ENCODE data around the gene ALDH3B2. TPM values are rescaled to one million over a fixed set of nuclear protein-coding genes. Genes with fewer than 3 reads are reported as not detected.

ALDH3B2 gene, protein sequence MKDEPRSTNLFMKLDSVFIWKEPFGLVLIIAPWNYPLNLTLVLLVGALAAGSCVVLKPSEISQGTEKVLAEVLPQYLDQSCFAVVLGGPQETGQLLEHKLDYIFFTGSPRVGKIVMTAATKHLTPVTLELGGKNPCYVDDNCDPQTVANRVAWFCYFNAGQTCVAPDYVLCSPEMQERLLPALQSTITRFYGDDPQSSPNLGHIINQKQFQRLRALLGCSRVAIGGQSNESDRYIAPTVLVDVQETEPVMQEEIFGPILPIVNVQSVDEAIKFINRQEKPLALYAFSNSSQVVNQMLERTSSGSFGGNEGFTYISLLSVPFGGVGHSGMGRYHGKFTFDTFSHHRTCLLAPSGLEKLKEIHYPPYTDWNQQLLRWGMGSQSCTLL
- total RNA-seq (2014; rRNA removed; shearing (Covaris generic)) (not detected in 2 replicates), polyA plus RNA-seq (2016; fragmentation: Nextera tagmentation; extraction: Ambion mirVana) (not detected in 2 replicates)
- long read RNA-seq, result 0 reads

GRCh38 chr11:67674442-67674871 lies at the start of gene ALDH3B2:
TSS of gene ALDH3B2 (minus strand) at chr11:67674623. CDS start at chr11:67666935, 7,688 bp downstream.
- H3K9me3 Mint-ChIP-seq, result no peaks in the 10 kb centered on the region; the same call in 2 of the 3 replicates
- H3K36me3 Mint-ChIP-seq (ENCODE audit: low read depth), result no peaks in the 10 kb centered on the region
- peaks cover 10% of the 10 kb centered on the region for H3K27me3 Mint-ChIP-seq (ENCODE audit: insufficient read depth, low read depth, poor library complexity)
- H3K4me1 Mint-ChIP-seq, result peaks cover 19% of the 10 kb centered on the region
- Histone ChIP-seq H3K27me3 (ENCODE audit: insufficient read depth) (no peaks in the 10 kb centered on the region), H3K27ac (ENCODE audit: low read depth) (no peak within 1 kb of the TSS), H3K9me2 (ENCODE audit: insufficient read depth) (no peaks in the 10 kb centered on the region), H3F3A (replicated peaks; ENCODE audit: low read depth) (no peaks in the 10 kb centered on the region), H4K20me1 (replicated peaks; ENCODE audit: insufficient read depth) (no peaks in the 10 kb centered on the region), H3K4me2 (no peak within 1 kb of the TSS), H3K79me2 (replicated peaks; ENCODE audit: insufficient read depth) (no peaks in the 10 kb centered on the region), H3K36me3 (ENCODE audit: insufficient read depth) (no peaks in the 10 kb centered on the region), H3K4me1 (ENCODE audit: insufficient read depth) (no peaks in the 10 kb centered on the region), H3K4me3 (no peak within 1 kb of the TSS), H2AFZ (0 out of 2 replicates have a peak within 1 kb of the TSS, but pooled peaks have one; percentile 59)
- DNase-seq (ENCODE audit: low spot score), result no peak
- peak; percentile 94 for ATAC-seq
- TF ChIP-seq EZH2phosphoT487 (IDR thresholded peaks at IDR 0.05; ENCODE audit: unreplicated experiment) (no peak), ZNF331 (CRISPR knock-in tag; IDR thresholded peaks at IDR 0.05; ENCODE audit: low read depth) (no peak), ZNF114 (CRISPR knock-in tag; IDR thresholded peaks at IDR 0.05) (no peak), REST (IDR thresholded peaks at IDR 0.05; ENCODE audit: unreplicated experiment) (no peak), EZH2 (IDR thresholded peaks at IDR 0.05; ENCODE audit: low read depth, unreplicated experiment) (no peak), ZNF462 (CRISPR knock-in tag; IDR thresholded peaks at IDR 0.05) (no peak), CTCF (conservative IDR thresholded peaks at IDR 0.05; ENCODE audit: low read depth in 2 of 2) (no peak), STAT1 (IDR thresholded peaks at IDR 0.05; ENCODE audit: unreplicated experiment) (no peak), NANOG (IDR thresholded peaks at IDR 0.05; ENCODE audit: borderline replicate concordance) (no peak), POLR2AphosphoS5 (IDR thresholded peaks at IDR 0.05; ENCODE audit: low read depth) (no peak), JUNB (IDR thresholded peaks at IDR 0.05; ENCODE audit: unreplicated experiment) (no peak), CREB1 (CRISPR knock-in tag; IDR thresholded peaks at IDR 0.05; ENCODE audit: low read depth) (no peak)
- TF ChIP-seq, protein P1, sequence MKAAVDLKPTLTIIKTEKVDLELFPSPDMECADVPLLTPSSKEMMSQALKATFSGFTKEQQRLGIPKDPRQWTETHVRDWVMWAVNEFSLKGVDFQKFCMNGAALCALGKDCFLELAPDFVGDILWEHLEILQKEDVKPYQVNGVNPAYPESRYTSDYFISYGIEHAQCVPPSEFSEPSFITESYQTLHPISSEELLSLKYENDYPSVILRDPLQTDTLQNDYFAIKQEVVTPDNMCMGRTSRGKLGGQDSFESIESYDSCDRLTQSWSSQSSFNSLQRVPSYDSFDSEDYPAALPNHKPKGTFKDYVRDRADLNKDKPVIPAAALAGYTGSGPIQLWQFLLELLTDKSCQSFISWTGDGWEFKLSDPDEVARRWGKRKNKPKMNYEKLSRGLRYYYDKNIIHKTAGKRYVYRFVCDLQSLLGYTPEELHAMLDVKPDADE (IDR thresholded peaks at IDR 0.05), result no peak
- no peak within 1 kb of the TSS; the same call in 2 of the 3 replicates for H3K4me3 Mint-ChIP-seq
- no peak within 1 kb of the TSS; the same call in 1 of the 2 replicates for H3K27ac Mint-ChIP-seq
